CD4-positive, alpha-beta T cell treated with Interleukin-17A for 4 hours (primary cell): ENCODE measurements around the gene BRAT1.
"Not testable (repeated sequence)": the region's sequence is repeated elsewhere in the genome, so short reads cannot be mapped to it uniquely, and the experiment has no call there.

ENCODE experiments used
- DNase-seq: peaks from one replicate; pipeline ENCODE4 v3.0.0-alpha.2; 2020; ENCODE audit warnings: mixed read lengths

Gene BRAT1

GRCh38 chr7:2583798-2584580, 28.7 kb upstream of the BRAT1 start:
- DNase-seq, result no peak

GRCh38 chr7:2582006-2582735, 26.8 kb upstream of the BRAT1 start:
- no peak for DNase-seq

DNA sequence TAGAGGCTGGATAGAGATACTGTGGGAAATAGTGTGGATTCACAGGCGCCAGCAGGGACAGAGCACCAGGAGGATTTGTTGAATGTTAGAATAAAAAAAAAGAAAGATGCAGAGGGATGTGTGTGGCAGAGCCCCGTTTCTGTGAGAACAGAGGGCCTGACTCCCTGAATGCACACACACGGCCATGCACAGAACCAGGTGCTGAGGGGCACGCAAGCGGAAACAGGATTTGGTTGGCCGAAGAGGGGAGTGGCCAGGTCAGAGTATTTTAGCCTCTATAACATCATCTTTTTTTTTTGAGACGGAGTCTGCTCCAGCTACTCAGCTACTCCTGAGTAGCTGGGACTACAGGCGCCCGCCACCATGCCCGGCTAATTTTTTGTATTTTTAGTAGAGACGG, 25.3 kb upstream of the BRAT1 start:
- no peak for DNase-seq

- no peak for DNase-seq
Measured at GRCh38 chr7:2577914-2578680, 22.8 kb upstream of the BRAT1 start.

DNA sequence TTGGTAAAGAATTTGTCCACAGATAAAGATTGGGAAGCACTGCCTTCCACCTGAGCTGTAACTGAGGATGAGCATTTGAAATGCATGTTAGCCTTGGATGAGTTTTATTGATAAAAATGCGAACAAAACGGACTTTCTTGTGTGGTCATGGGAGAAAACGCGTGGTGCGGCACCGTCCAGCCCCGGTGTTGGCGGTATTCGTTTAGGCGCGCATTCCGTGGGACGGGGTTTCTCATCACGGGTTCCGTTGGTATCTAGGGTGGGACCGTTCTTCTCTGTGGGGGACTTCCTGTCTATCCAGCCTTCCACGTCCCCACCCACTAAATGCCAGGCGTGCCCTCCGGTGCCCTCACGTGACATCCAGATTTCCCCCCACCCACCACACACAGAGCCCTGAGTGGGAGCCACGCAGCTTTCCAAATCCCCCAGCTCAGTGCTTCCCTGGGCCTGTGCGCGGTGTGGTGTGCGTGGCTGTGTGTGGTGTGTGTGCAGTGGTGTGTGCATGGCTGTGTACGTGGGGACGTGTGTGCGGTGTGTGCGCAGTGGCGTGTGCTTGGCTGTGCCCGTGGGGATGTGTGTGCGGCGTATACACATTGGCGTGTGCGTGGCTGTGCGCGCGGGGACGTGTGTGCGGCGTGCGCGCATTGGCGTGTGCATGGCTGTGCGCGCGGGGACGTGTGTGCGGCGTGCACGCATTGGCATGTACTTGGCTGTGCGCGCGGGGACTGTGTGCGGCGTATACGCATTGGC, 21.6 kb upstream of the BRAT1 start:
- no peak for DNase-seq

DNA sequence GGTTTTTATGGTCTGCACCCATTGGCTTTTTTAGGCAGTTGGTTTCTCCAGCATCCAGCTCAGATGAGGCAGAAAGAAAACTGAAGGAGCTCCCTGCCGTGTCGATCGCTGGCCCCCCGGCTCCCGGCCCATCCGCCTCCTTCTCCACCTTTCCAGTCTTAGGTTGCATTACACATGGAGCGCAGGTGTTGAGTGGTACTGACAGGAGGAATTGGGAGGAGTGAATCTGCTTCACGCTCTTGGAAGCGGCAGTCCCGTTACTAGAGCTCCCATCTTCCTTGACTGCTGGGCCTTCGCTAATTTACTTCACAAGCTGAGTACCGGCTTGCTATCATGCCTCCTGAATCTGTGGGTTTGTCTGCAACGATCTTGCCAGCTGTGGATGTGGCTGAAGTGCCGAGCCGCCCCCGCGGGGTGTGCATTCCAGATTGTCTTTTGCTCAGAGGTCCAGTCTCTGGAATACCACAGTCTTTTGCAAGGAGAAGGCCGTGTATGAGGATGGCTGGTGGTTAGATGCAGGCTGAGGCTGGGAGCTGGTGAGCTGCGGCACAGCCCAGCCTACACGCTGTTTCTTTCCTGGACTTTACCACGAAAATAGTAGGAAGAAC, 20.5 kb upstream of the BRAT1 start:
- DNase-seq, result no peak

DNA sequence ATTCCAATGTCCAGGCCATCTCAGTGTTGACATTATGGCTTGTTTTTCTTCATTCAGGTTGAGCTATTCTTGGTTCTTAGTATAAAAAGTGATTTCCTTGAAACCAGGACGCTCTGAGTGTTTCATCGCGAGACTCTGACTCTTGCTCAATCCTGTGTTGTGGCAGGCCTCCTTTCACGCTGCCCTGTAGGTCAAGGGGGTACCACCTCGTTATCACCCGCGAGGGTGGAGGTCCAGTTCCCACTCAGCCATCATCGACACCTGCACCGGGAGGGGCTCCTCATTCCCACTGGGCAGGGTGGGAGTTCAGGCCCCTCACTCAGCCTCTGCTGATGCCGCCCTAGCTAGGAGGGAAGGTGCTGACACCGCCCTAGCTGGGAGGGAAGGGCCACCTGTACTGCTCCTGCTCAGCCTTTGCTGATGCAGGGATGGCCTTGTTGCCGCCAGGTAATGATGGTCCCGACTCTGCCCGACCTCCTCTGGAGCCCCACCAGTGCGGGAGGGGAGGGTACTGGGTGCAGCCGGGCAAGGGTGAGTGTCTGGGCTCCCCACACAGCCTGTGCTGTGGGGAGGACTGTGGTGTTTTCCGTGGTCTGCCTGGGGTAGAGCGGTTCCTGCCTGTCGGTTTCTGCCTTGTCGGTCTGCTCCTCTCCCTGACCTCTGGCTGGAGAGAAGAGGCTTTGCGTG, 19.9 kb upstream of the BRAT1 start:
- DNase-seq, result no peak

GRCh38 chr7:2573761-2574160, 18.4 kb upstream of the BRAT1 start:
- DNase-seq, result no peak

GRCh38 chr7:2572101-2572842, 16.9 kb upstream of the BRAT1 start:
- peak; percentile 21 for DNase-seq

DNA sequence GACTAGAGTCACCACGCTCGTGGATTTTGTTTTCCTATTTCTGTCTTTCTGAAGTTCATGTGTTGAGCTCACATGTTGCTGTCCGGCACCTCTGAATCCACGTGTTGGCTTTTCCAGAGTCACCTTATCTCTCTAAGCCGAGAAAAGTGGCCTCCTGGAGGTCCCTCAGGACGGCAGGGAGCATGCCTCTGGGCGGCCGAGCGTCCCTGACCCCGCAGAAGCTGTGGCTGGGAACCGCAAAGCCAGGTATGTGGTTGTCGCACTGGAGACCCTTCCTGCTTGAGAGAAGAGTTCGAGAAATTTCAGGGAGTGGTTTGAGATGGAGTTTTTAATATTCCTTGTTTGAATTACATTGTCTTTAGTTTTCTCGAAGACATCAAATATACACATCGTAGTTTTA, 16.1 kb upstream of the BRAT1 start:
- no peak for DNase-seq

- DNase-seq, result no peak
Measured at GRCh38 chr7:2570021-2570420, 14.7 kb upstream of the BRAT1 start.

DNA sequence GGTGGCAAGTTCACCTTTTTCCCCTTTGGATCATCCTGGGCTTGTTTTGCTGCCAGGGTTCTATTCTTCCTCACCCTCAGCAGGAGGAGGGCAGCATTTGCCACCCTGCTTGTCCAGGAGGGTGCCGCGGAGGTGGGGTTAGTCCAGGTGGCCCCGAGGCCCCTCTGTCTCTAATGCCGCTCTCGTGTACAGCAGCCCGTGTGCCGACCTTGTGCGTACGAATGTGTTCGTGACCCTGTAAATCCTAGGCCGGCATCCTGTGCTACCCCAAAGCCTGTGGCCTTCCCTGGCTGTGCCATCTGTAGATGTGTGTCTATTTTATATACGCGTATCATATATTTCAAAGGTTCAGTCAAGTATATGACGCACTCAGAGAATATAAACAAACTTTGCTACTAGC, 14.1 kb upstream of the BRAT1 start:
- DNase-seq, result no peak

DNA sequence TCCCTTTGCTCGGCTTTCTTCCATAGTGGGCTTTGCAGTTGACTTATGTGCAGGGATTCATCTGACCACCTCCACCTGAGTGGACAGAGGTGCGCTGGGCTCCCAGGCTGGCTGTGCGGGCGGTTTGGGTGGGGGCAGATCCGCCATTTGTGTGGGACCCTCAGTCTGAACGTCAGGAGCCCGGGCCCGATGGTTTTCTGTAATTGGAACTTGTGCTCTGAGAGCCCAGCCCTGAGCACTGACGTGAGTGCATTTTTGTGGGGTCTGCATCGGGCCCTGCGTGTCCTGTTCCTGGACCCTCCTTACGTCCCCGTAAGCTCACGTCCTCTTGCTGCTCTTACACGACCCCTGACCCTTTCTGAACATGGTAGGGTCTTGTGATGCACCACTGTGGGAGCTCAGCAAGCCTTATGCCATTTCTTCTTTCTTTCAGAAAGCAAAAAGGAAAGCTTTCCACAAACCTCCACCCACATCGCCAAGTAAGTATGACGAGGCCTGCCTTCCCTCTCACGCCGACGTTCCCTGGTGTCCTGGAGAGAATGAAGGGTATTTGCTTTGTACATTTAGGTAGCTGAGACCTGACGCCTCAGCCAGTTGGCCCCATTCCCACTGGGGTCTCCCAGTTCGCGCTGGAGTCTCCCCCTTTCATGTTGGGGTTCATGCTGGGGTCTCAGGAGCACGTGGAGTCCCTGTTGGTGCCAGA, 13.3 kb upstream of the BRAT1 start:
- no peak for DNase-seq

DNA sequence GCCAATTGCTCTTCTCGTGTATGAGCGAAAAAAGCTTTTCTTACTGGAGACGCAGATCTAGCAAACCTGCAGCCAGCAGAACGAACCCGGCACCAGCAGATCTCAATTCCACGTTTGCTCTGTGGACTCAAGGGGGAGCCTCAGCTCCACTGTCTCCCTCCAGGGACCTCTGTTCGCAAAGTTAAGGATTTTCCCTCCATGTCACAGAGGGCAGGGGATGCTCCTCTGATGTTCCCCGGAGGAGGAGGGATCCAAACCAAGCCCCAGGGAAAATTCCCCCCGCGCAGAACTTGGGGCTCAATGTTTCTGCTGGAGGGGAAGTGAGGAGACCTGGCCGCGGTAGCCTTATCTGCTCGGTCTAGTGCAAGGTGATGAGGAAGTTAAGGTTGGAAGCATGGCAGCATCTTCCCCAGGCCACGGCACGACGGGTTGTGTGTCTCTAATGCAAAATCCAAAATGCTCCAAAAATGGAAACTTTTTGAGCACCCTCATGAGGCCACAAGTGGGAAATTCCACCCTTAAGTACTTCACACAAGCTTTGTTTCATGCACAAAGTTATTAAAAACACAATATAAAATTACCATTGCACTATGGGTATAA, 12.5 kb upstream of the BRAT1 start:
- DNase-seq, result peak; percentile 17

- peak; percentile 39 for DNase-seq
Measured at GRCh38 chr7:2566890-2567678, 11.8 kb upstream of the BRAT1 start.

DNA sequence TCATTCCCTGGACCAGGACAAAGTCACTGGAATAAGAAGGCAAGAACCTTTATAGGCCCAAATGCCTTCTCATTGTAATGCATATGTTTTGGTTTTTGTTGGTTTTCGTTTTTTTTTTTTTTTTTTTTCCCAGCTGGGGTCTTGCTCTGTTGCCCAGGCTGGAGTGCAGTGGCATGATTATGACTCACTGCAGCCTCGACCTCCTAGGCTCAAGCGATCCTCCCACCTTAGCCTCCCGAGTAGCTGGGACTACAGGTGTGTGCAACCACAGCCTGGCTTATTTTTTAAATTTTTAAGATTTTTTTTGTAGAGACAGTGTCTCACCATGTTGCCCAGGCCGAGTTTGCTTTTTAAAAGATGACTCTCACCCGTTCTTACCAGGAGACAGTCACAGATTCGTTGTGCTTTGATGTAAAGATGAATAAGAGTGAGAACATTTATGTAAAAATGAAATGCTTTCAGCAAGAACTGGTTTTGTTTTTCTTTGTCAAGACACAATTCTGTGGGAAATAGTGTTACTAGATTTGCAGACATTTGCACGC, 11.1 kb upstream of the BRAT1 start:
- no peak for DNase-seq

GRCh38 chr7:2564970-2565540, 9.7 kb upstream of the BRAT1 start:
- DNase-seq, result no peak

DNA sequence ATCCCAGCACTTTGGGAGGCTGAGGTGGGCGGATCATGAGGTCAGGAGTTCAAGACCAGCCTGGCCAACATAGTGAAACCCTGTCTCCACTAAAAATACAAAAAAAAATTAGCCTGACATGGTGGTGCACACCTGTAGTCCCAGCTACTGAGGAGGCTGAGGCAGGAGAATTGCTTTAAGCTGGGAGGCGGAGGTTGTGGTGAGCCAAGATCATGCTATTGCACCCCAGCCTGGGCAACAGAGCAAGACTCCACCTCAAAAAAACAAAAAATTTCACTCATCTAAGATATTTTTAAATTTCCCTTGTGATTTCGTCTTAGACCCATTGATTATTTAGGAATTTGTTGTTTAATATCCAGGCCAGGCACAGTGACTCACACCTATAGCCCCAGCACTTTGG, 8.6 kb upstream of the BRAT1 start:
- DNase-seq, result not testable (repeated sequence)
